ENCODE measurements around the gene FLNA.

DNA sequence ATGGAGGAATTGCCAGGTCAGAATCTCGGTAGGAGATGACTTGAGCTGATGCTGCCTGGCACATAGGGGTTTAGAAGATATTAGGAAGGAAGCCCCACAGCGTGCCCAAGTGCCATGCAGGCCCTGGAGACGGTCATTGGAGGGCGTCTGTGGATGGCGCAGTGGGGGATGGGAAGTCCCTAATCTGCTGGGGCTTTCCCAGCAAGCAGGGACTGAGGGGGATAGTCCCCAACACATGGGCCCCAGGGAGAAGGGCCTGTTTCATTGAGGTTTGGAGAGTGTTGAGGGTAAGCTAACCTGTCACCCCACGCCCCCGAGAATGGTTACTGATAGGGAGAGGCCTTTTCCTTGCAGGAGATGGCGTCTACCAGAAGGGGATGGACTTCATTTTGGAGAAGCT lies 44.8 kb upstream of the FLNA start:
- TF ChIP-seq, protein P1, sequence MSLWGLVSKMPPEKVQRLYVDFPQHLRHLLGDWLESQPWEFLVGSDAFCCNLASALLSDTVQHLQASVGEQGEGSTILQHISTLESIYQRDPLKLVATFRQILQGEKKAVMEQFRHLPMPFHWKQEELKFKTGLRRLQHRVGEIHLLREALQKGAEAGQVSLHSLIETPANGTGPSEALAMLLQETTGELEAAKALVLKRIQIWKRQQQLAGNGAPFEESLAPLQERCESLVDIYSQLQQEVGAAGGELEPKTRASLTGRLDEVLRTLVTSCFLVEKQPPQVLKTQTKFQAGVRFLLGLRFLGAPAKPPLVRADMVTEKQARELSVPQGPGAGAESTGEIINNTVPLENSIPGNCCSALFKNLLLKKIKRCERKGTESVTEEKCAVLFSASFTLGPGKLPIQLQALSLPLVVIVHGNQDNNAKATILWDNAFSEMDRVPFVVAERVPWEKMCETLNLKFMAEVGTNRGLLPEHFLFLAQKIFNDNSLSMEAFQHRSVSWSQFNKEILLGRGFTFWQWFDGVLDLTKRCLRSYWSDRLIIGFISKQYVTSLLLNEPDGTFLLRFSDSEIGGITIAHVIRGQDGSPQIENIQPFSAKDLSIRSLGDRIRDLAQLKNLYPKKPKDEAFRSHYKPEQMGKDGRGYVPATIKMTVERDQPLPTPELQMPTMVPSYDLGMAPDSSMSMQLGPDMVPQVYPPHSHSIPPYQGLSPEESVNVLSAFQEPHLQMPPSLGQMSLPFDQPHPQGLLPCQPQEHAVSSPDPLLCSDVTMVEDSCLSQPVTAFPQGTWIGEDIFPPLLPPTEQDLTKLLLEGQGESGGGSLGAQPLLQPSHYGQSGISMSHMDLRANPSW (CRISPR knock-in tag; IDR thresholded peaks at IDR 0.05; ENCODE audit: borderline replicate concordance), result no peak
- no peak for TF ChIP-seq ZFX (CRISPR knock-in tag; IDR thresholded peaks at IDR 0.05; ENCODE audit: low read depth)
- no peak for TF ChIP-seq POLR2A (IDR thresholded peaks at IDR 0.05; ENCODE audit: insufficient read depth in 1 of 2, low read depth in 2 of 2, low read length in 2 of 2)
- no peak for TF ChIP-seq MAFK (conservative IDR thresholded peaks at IDR 0.05 in 1 of 2, IDR thresholded peaks at IDR 0.05 in 1 of 2; ENCODE audit: low read length in 2 of 2)
- TF ChIP-seq HNRNPL (IDR thresholded peaks at IDR 0.05; ENCODE audit: low read depth, low read length), result no peak
- no peak for TF ChIP-seq FOXP4 (CRISPR knock-in tag; IDR thresholded peaks at IDR 0.05)
- no peak for TF ChIP-seq RAD51 (IDR thresholded peaks at IDR 0.05; ENCODE audit: borderline replicate concordance)
- TF ChIP-seq EZH2 (conservative IDR thresholded peaks at IDR 0.05; ENCODE audit: low read depth, low read length), result no peak
- TF ChIP-seq, protein P2, sequence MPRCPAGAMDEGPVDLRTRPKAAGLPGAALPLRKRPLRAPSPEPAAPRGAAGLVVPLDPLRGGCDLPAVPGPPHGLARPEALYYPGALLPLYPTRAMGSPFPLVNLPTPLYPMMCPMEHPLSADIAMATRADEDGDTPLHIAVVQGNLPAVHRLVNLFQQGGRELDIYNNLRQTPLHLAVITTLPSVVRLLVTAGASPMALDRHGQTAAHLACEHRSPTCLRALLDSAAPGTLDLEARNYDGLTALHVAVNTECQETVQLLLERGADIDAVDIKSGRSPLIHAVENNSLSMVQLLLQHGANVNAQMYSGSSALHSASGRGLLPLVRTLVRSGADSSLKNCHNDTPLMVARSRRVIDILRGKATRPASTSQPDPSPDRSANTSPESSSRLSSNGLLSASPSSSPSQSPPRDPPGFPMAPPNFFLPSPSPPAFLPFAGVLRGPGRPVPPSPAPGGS (CRISPR knock-in tag; IDR thresholded peaks at IDR 0.05), result no peak
- TF ChIP-seq NFYB (CRISPR knock-in tag; IDR thresholded peaks at IDR 0.05), result no peak
- TF ChIP-seq NONO (IDR thresholded peaks at IDR 0.05), result no peak
- TF ChIP-seq NONO (CRISPR knock-in tag; conservative IDR thresholded peaks at IDR 0.05), result no peak
- no peak for TF ChIP-seq MTA3 (CRISPR knock-in tag; IDR thresholded peaks at IDR 0.05)
- TF ChIP-seq CHD4 (IDR thresholded peaks at IDR 0.05; ENCODE audit: borderline replicate concordance, low read length), result no peak
- TF ChIP-seq CTCF (CRISPR knock-in tag; IDR thresholded peaks at IDR 0.05), result no peak

Data from HepG2 (cell line).